Mesendoderm (in vitro differentiated cells): ENCODE measurements around the gene FBLN2.

Experiments
- DNase-seq: peaks from one replicate; pipeline ENCODE4 v3.0.0; 2013
- H2AK5ac ChIP-seq: 2 replicates; pipeline ENCODE4 v1.6.1; 2013; ENCODE audit warnings: low read length, inconsistent platforms
- H2BK120ac ChIP-seq: 2 replicates; pipeline ENCODE4 v1.6.1; 2013; ENCODE audit warnings: low read depth, mild to moderate bottlenecking, low read length, moderate library complexity, mixed read lengths
- H2BK15ac ChIP-seq: replicated peaks from 2 replicates; pipeline ENCODE4 v1.6.1; 2013; ENCODE audit warnings: low read depth, mild to moderate bottlenecking, moderate library complexity
- H2BK5ac ChIP-seq: 2 replicates; pipeline ENCODE4 v1.6.1; 2013; ENCODE audit warnings: low read length, inconsistent platforms
- H3K18ac ChIP-seq: 2 replicates; pipeline ENCODE4 v1.6.1; 2013; ENCODE audit warnings: mild to moderate bottlenecking, low read length, mixed read lengths
- H3K23ac ChIP-seq: one replicate; pipeline ENCODE4 v1.6.1; 2013; ENCODE audit warnings: low read length
- H3K27ac ChIP-seq: 2 replicates; pipeline ENCODE4 v1.5.1; 2013; ENCODE audit warnings: low read depth, mild to moderate bottlenecking, inconsistent platforms, low read length, moderate library complexity
- H3K27me3 ChIP-seq: 2 replicates; pipeline ENCODE4 v1.6.1; 2013; ENCODE audit warnings: low read length, control low read depth, mild to moderate bottlenecking, inconsistent platforms; ENCODE audit not compliant: insufficient read depth, poor library complexity
- H3K36me3 ChIP-seq: 2 replicates; pipeline ENCODE4 v1.6.1; 2013; ENCODE audit warnings: low read length, inconsistent platforms; ENCODE audit not compliant: control insufficient read depth, insufficient read depth
- H3K4ac ChIP-seq: one replicate; pipeline ENCODE4 v1.6.1; 2013; ENCODE audit warnings: low read depth, mild to moderate bottlenecking, low read length, moderate library complexity
- H3K4me1 ChIP-seq: 2 replicates; pipeline ENCODE4 v1.6.1; 2013; ENCODE audit warnings: low read depth, low read length, inconsistent platforms; ENCODE audit not compliant: control insufficient read depth
- H3K4me2 ChIP-seq: 2 replicates; pipeline ENCODE4 v1.6.1; 2013; ENCODE audit warnings: low read length
- H3K4me3 ChIP-seq: 2 replicates; pipeline ENCODE4 v1.5.1; 2013; ENCODE audit warnings: mild to moderate bottlenecking, low read length
- H3K56ac ChIP-seq: one replicate; pipeline ENCODE4 v1.6.1; 2013; ENCODE audit warnings: low read length
- H3K79me1 ChIP-seq: 2 replicates; pipeline ENCODE4 v1.6.1; 2013; ENCODE audit warnings: low read length, inconsistent platforms
- H3K79me2 ChIP-seq: 2 replicates; pipeline ENCODE4 v1.6.1; 2013; ENCODE audit warnings: mild to moderate bottlenecking, low read length; ENCODE audit not compliant: control insufficient read depth, insufficient read depth
- H3K9ac ChIP-seq: 2 replicates; pipeline ENCODE4 v1.6.1; 2013; ENCODE audit warnings: low read length, inconsistent platforms
- H4K5ac ChIP-seq: one replicate; pipeline ENCODE4 v1.6.1; 2013; ENCODE audit warnings: low read length
- H4K8ac ChIP-seq: one replicate; pipeline ENCODE4 v1.6.1; 2013; ENCODE audit warnings: low read depth, mild to moderate bottlenecking, control low read depth, low read length, moderate library complexity
- WGBS: extraction: QIAGEN DNeasy Blood & Tissue Kit; methylation state at CpG from one replicate; pipeline ENCODE4 v1.1.7; 2013; ENCODE audit warnings: low lambda C conversion rate, missing lambda C conversion rate; ENCODE audit not compliant: insufficient coverage; ENCODE audit errors: extremely low coverage; 5-methylcytosine and 5-hydroxymethylcytosine counted together

FBLN2 gene

GRCh38 chr3:13677272-13677671 lies 128.3 kb downstream of the FBLN2 start:
- Histone ChIP-seq H2BK15ac (no peak overlapping the region), H3K79me1 (no peaks in the 10 kb centered on the region), H2BK120ac (no peak overlapping the region), H2AK5ac (no peak overlapping the region), H3K4ac (no peak overlapping the region), H3K4me3 (no peak overlapping the region), H3K23ac (no peak overlapping the region), H4K5ac (no peak overlapping the region), H3K56ac (no peak overlapping the region), H3K27ac (no peak overlapping the region), H3K18ac (no peak overlapping the region), H3K9ac (no peak overlapping the region), H3K36me3 (no peaks in the 10 kb centered on the region), H3K27me3 (no peaks in the 10 kb centered on the region), H3K4me2 (no peak overlapping the region), H4K8ac (no peak overlapping the region), H3K79me2 (no peaks in the 10 kb centered on the region), H2BK5ac (no peak overlapping the region), H3K4me1 (no peaks in the 10 kb centered on the region)
- no peak for DNase-seq
- no CpG with 5 or more reads among the region's 4 CpGs for WGBS

GRCh38 chr3:13681931-13682330 lies 133.0 kb downstream of the FBLN2 start:
- no peaks in the 10 kb centered on the region for H3K4me1 ChIP-seq
- no peaks in the 10 kb centered on the region for H3K36me3 ChIP-seq
- H3K79me2 ChIP-seq = no peaks in the 10 kb centered on the region
- H3K4ac ChIP-seq = no peak overlapping the region
- H2AK5ac ChIP-seq = no peak overlapping the region
- H3K23ac ChIP-seq = no peak overlapping the region
- no peak for DNase-seq
- no CpG with 5 or more reads among the region's 17 CpGs for WGBS
- no peak overlapping the region for H3K27ac ChIP-seq
- no peaks in the 10 kb centered on the region for H3K27me3 ChIP-seq
- no peak overlapping the region for H2BK15ac ChIP-seq
- H3K18ac ChIP-seq = no peak overlapping the region
- H3K56ac ChIP-seq = no peak overlapping the region
- no peak overlapping the region for H2BK5ac ChIP-seq
- H4K8ac ChIP-seq = no peak overlapping the region
- no peak overlapping the region for H3K4me2 ChIP-seq
- H4K5ac ChIP-seq = no peak overlapping the region
- no peaks in the 10 kb centered on the region for H3K79me1 ChIP-seq
- H3K4me3 ChIP-seq = no peak overlapping the region
- no peak overlapping the region for H2BK120ac ChIP-seq
- H3K9ac ChIP-seq = no peak overlapping the region

- Histone ChIP-seq H4K8ac (no peak overlapping the region), H2BK5ac (no peak overlapping the region), H3K27ac (no peak overlapping the region), H3K4me3 (no peak overlapping the region), H3K23ac (no peak overlapping the region), H3K56ac (peak overlapping the region; percentile 15), H3K4ac (no peak overlapping the region), H2AK5ac (no peak overlapping the region), H2BK120ac (no peak overlapping the region), H3K9ac (no peak overlapping the region), H3K4me2 (no peak overlapping the region), H3K36me3 (no peaks in the 10 kb centered on the region), H3K79me1 (no peaks in the 10 kb centered on the region), H3K4me1 (no peaks in the 10 kb centered on the region), H3K79me2 (no peaks in the 10 kb centered on the region), H3K27me3 (no peaks in the 10 kb centered on the region), H3K18ac (no peak overlapping the region), H2BK15ac (no peak overlapping the region), H4K5ac (no peak overlapping the region)
- WGBS = 100% methylated on average over 1 of the region's 16 CpGs
- DNase-seq = no peak
Measured at GRCh38 chr3:13682331-13683013, 133.5 kb downstream of the FBLN2 start.

GRCh38 chr3:13683288-13683687 lies 134.4 kb downstream of the FBLN2 start:
- no peaks in the 10 kb centered on the region for H3K4me1 ChIP-seq
- H3K36me3 ChIP-seq = no peaks in the 10 kb centered on the region
- no peaks in the 10 kb centered on the region for H3K27me3 ChIP-seq
- H4K5ac ChIP-seq = no peak overlapping the region
- H3K4me3 ChIP-seq = no peak overlapping the region
- no peak overlapping the region for H2AK5ac ChIP-seq
- H2BK120ac ChIP-seq = no peak overlapping the region
- no peak for DNase-seq
- no peak overlapping the region for H3K23ac ChIP-seq
- no peaks in the 10 kb centered on the region for H3K79me2 ChIP-seq
- H3K4ac ChIP-seq = no peak overlapping the region
- 100% methylated on average over 4 of the region's 4 CpGs for WGBS
- no peaks in the 10 kb centered on the region for H3K79me1 ChIP-seq
- H3K4me2 ChIP-seq = no peak overlapping the region
- no peak overlapping the region for H2BK15ac ChIP-seq
- no peak overlapping the region for H3K18ac ChIP-seq
- H3K9ac ChIP-seq = no peak overlapping the region
- H2BK5ac ChIP-seq = no peak overlapping the region
- no peak overlapping the region for H3K27ac ChIP-seq
- H4K8ac ChIP-seq = no peak overlapping the region
- no peak overlapping the region for H3K56ac ChIP-seq

GRCh38 chr3:13683772-13684171 lies 134.8 kb downstream of the FBLN2 start:
- Histone ChIP-seq H2BK15ac (no peak overlapping the region), H3K23ac (no peak overlapping the region), H3K4me1 (no peaks in the 10 kb centered on the region), H3K27me3 (no peaks in the 10 kb centered on the region), H3K4me2 (no peak overlapping the region), H2AK5ac (no peak overlapping the region), H4K5ac (no peak overlapping the region), H3K56ac (no peak overlapping the region), H3K4ac (no peak overlapping the region), H3K9ac (no peak overlapping the region), H4K8ac (no peak overlapping the region), H3K27ac (no peak overlapping the region), H2BK120ac (no peak overlapping the region), H3K36me3 (no peaks in the 10 kb centered on the region), H3K18ac (no peak overlapping the region), H3K79me1 (no peaks in the 10 kb centered on the region), H3K4me3 (no peak overlapping the region), H2BK5ac (no peak overlapping the region), H3K79me2 (no peaks in the 10 kb centered on the region)
- WGBS = no CpG with 5 or more reads among the region's 11 CpGs
- DNase-seq = no peak

- H3K4me3 ChIP-seq = no peak overlapping the region
- no peaks in the 10 kb centered on the region for H3K4me1 ChIP-seq
- no peak overlapping the region for H4K8ac ChIP-seq
- H3K18ac ChIP-seq = no peak overlapping the region
- no peaks in the 10 kb centered on the region for H3K79me1 ChIP-seq
- WGBS = no CpG with 5 or more reads among the region's 12 CpGs
- H3K56ac ChIP-seq = no peak overlapping the region
- H3K23ac ChIP-seq = no peak overlapping the region
- H2BK15ac ChIP-seq = no peak overlapping the region
- H2AK5ac ChIP-seq = no peak overlapping the region
- H3K9ac ChIP-seq = no peak overlapping the region
- H3K27ac ChIP-seq = no peak overlapping the region
- no peaks in the 10 kb centered on the region for H3K27me3 ChIP-seq
- H3K4me2 ChIP-seq = no peak overlapping the region
- H3K36me3 ChIP-seq = no peaks in the 10 kb centered on the region
- H4K5ac ChIP-seq = no peak overlapping the region
- H3K79me2 ChIP-seq = no peaks in the 10 kb centered on the region
- H3K4ac ChIP-seq = no peak overlapping the region
- H2BK120ac ChIP-seq = no peak overlapping the region
- no peak for DNase-seq
- H2BK5ac ChIP-seq = no peak overlapping the region
Measured at GRCh38 chr3:13684350-13684749, 135.4 kb downstream of the FBLN2 start.
